Urinary bladder (tissue), 4 donors: Measurements from ENCODE around the gene GABRB1. TPM values are rescaled to one million over a fixed set of nuclear protein-coding genes. Genes with fewer than 3 reads are reported as not detected.

Experiments
- DNase-seq: peaks from one replicate; pipeline ENCODE4 v3.0.0-alpha.2; 2015; ENCODE audit errors: extremely low spot score
- H3K27ac ChIP-seq: one replicate; pipeline ENCODE4 v1.5.1; 2013; ENCODE audit warnings: low read depth, mild to moderate bottlenecking, moderate library complexity
- H3K36me3 ChIP-seq: one replicate; pipeline ENCODE4 v1.6.1; 2013; ENCODE audit warnings: mild to moderate bottlenecking, moderate library complexity; ENCODE audit not compliant: insufficient read depth
- H3K4me1 ChIP-seq: one replicate; pipeline ENCODE4 v1.6.1; 2013; ENCODE audit warnings: mild to moderate bottlenecking, moderate library complexity; ENCODE audit not compliant: insufficient read depth
- H3K4me3 ChIP-seq: one replicate; pipeline ENCODE4 v1.5.1; 2013; ENCODE audit warnings: low read depth, low read length
- WGBS: extraction: QIAGEN DNeasy Blood & Tissue Kit; methylation state at CpG from one replicate; pipeline ENCODE4 v1.1.7; 2013; 5-methylcytosine and 5-hydroxymethylcytosine counted together
- polyA plus RNA-seq: library from polyadenylated mRNA; stranded (reverse); fragments of 200-250 nt; gene quantifications from one replicate; pipeline ENCODE4 v1.2.3, GENCODE V29; 2013
- total RNA-seq: library from RNA; depleted of rRNA; stranded (reverse); fragments of >200 nt; gene quantifications from one replicate; pipeline ENCODE4 v1.2.3, GENCODE V29; 2014
- donor health status: healthy with polysubstance abuse.
- donor health status: healthy.

The GABRB1 gene
- total and polyA plus RNA-seq, 2 donors, result 0.79 TPM; not detected in 1

DNA sequence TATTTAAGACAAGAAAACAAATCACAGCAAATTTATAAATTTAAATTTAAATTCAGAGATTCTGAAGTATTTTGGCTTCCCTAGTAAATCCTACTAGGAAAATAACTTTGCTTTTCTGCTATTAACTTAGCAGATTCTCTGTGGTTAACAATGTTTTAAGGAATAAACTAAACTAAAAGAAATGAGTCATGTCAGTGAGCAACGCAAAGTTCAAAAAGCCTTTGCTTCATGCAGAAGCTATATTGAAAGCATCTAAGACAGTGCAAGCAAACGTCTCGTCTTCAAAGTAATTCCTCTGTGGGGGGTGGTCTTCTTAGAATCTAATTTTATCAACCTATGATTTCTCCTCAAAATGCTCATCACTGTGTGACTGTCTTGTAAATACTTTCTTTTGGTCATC, 30.1 kb downstream of the GABRB1 start:
- Histone ChIP-seq H3K36me3 (no peaks in the 10 kb centered on the region), H3K4me1 (no peaks in the 10 kb centered on the region), H3K4me3 (no peak overlapping the region), H3K27ac (no peak overlapping the region)
- 59% methylated on average over 3 of the region's 3 CpGs for WGBS
- no peak for DNase-seq

DNA sequence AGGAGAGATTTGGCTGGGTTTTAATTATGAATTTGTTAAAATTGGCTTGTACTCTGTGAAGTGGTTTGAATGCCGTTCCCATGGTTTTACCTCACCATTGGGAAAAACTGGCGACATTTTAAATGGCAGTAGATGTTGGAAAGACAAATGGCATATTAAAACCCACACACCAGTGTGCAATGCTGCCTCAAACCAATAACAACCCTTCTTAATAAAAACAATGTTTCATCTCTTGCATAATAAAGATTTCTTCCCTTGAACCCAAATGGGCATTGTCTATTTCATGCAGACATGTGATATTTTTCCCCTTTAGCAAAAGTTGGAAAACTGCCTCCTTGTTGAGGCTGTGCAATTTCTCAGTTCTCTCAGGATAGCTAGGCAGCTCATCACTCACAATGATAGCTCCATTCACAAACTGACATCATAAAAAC, 33.7 kb downstream of the GABRB1 start:
- Histone ChIP-seq H3K4me3 (no peak overlapping the region), H3K36me3 (no peaks in the 10 kb centered on the region), H3K27ac (no peak overlapping the region), H3K4me1 (no peaks in the 10 kb centered on the region)
- WGBS, result 76% methylated on average over 2 of the region's 2 CpGs
- DNase-seq, result no peak

DNA sequence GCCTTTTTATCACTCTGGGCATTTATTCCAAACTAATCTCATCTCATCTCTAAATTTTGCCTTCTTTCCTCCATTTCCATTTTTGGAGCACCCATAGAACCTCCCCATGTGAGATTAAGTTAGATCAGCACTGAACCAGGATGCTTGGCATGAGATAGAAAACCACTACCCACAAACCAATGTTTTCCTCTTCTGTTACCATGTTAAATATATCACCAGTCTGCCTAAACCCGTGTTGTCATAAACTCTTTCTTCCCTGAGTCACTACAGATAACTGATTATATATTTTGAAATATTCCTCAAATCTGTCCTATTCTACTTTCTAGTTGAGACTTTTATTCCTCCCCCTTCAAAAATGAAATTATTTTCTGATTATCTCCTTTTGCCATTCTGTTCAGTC, 37.6 kb downstream of the GABRB1 start:
- no peak overlapping the region for H3K4me3 ChIP-seq
- 62% methylated on average over 1 of the region's 1 CpG for WGBS
- no peak overlapping the region for H3K27ac ChIP-seq
- no peaks in the 10 kb centered on the region for H3K36me3 ChIP-seq
- no peaks in the 10 kb centered on the region for H3K4me1 ChIP-seq
- no peak for DNase-seq

DNA sequence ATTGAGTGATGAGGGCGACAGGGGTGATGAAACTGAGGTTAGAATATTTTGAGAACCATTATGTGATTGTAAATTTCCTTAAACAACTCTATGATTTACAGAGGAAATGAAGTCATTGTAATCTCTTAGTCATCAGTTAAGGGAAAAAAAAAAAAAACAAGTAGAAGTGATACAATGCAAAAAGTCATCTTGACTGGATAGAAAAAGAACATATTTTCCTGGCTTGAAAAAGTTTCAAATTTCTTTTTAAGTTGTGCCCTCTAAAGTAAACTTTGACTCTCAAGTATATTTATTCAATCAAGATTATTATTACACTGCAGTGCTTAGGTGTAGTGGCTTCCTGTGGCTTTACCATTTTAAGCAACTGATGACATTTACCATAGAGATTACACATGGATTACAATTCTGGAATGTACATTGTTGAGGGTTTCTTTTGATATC, 40.6 kb downstream of the GABRB1 start:
- Histone ChIP-seq H3K36me3 (no peaks in the 10 kb centered on the region), H3K27ac (no peak overlapping the region), H3K4me3 (no peak overlapping the region), H3K4me1 (no peaks in the 10 kb centered on the region)
- WGBS, result 60% methylated on average over 1 of the region's 1 CpG
- no peak for DNase-seq

DNA sequence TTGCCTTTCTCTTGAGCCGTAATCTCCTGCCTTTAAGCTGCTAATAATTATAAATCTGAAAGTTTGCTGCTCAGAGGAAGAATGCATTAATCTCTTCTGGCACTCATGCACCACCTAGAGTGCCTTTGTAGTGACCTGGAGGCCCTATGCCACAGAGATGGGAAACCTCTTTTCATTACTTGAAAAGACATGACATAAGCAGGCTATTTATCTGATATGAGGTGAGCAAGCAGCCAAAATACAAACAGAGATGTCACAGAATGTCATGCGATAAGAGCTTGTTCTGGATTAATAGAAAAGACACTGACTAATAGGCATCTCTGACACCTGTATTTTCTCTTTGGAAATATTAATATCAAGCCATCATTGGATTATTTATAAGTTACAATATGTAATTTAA, 42.3 kb downstream of the GABRB1 start:
- H3K27ac ChIP-seq, result no peak overlapping the region
- WGBS, result 89% methylated on average over 2 of the region's 2 CpGs
- no peak for DNase-seq
- no peak overlapping the region for H3K4me3 ChIP-seq
- no peaks in the 10 kb centered on the region for H3K4me1 ChIP-seq
- no peaks in the 10 kb centered on the region for H3K36me3 ChIP-seq

DNA sequence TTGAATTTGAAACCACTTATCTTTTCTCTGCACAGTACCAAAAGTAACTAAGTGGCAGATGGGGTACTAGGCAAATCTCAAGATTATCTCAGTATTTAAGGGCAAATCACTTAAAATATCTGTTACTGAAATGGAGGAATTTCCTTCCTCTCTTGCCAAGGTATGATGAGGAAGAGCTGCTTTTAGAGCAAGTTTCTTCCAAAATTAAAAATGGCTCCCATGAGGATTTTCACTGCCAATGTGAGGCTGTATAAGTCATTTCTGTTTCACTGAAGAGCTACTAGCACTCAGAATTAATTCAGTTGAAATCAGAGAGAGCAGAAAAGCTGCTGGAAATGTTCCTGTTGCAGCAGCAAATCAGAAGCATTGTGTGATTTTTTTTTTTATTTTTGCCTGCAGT, 43.4 kb downstream of the GABRB1 start:
- Histone ChIP-seq H3K36me3 (no peaks in the 10 kb centered on the region), H3K27ac (no peak overlapping the region), H3K4me1 (no peaks in the 10 kb centered on the region), H3K4me3 (no peak overlapping the region)
- DNase-seq, result no peak

DNA sequence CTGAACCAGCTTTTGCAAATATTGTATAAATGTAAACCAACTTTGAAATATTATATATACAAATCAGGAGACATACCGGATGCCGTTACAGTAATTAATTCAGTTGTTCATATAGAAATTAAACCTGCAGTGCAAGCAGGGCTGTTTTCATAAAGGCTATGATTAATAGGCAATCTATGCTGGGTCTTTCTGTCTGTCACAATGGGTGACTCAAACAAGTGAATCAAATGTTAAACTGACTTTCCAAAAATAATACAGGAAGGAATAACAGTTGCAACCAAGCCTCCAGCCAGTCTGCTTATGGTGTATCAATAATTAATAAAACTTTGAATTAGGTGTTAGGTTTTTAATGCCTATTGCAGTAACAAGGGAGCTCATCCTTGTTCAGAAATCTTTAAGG, 43.9 kb downstream of the GABRB1 start:
- DNase-seq, result no peak
- H3K4me1 ChIP-seq, result no peaks in the 10 kb centered on the region
- no peak overlapping the region for H3K4me3 ChIP-seq
- 74% methylated on average over 2 of the region's 2 CpGs for WGBS
- H3K36me3 ChIP-seq, result no peaks in the 10 kb centered on the region
- H3K27ac ChIP-seq, result no peak overlapping the region

DNA sequence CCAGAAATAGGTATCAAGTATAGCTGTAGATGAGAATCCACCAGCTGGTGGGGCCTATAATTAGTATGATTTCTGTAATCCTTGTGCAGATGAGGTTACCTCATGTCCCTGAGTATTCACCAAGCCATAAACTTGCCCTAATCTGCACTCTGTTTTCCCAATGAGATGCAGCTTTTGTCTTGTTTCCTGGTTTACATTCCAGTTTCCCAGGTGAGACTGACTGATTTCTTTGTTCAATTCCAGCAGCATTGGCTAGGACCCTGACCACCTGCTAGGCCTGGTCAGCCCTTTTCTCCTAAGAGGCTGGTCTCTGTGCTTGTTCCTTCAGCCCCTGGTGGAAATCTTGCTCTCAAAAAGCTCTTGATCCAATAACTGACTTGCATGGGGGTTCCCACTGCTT, 44.6 kb downstream of the GABRB1 start:
- Histone ChIP-seq H3K27ac (no peak overlapping the region), H3K36me3 (no peaks in the 10 kb centered on the region), H3K4me1 (no peaks in the 10 kb centered on the region), H3K4me3 (no peak overlapping the region)
- no peak for DNase-seq

DNA sequence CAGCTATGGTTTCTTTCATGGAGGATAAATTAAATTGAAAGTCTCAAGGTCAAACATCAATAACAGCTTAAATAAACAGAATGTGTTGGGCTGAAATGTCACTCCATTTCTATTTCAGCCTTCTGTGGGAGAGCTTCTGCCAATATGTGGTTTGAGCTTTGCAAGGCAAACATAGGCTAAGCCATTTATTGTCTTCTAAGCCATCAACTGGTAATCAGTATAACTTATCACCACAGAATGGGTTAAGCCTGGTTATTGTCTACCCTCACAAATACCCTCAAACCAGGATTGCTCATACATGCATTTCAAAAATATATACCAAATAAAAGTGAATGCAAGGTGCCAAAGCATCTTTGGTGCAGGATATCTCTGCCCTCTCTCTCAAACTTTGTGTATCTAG, 52.7 kb downstream of the GABRB1 start:
- H3K27ac ChIP-seq, result no peak overlapping the region
- no peaks in the 10 kb centered on the region for H3K4me1 ChIP-seq
- no peak for DNase-seq
- H3K4me3 ChIP-seq, result no peak overlapping the region
- no peaks in the 10 kb centered on the region for H3K36me3 ChIP-seq

DNA sequence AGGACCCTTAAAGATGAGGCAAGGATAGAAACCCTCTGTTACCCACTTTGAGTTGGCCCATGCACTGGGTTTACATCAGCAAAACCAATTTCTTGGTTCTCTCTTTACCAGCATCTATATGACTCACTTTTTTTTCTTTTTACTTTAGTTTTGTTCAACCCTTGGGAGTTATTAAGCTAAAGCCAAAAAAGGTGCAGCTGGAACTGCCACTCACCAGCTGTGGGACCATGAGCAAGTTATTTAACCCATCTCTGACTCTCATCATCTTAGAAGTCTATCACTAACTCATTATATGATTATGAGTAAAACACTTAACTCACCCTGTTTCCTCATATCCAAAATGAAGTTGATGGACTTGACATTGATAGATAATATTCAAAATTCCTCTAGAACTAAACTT, 53.4 kb downstream of the GABRB1 start:
- no peak for DNase-seq
- no peaks in the 10 kb centered on the region for H3K36me3 ChIP-seq
- no peak overlapping the region for H3K27ac ChIP-seq
- H3K4me3 ChIP-seq, result no peak overlapping the region
- H3K4me1 ChIP-seq, result no peaks in the 10 kb centered on the region

DNA sequence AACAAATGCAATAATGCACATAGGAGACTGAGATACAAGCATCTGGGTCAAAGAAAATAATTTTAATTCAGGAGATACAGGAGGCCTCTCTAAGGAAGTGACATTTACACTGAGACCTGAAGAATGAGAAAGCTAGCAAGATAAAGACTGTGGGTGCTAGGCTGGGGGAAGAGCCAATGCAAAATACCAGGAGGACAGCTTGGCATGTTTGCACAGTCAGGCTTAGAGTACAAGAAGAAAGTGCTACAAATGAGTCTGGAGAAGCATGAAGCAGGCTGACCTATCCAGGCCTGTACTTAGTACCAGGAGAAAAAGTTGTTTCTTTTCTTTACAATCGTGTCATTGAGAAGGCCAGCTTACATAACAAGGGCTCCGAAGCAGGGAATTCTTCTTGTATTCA, 56.9 kb downstream of the GABRB1 start:
- no peak overlapping the region for H3K27ac ChIP-seq
- H3K4me1 ChIP-seq, result no peaks in the 10 kb centered on the region
- no peak for DNase-seq
- H3K36me3 ChIP-seq, result no peaks in the 10 kb centered on the region
- no peak overlapping the region for H3K4me3 ChIP-seq
- 68% methylated on average over 2 of the region's 2 CpGs for whole genome bisulfite sequencing

DNA sequence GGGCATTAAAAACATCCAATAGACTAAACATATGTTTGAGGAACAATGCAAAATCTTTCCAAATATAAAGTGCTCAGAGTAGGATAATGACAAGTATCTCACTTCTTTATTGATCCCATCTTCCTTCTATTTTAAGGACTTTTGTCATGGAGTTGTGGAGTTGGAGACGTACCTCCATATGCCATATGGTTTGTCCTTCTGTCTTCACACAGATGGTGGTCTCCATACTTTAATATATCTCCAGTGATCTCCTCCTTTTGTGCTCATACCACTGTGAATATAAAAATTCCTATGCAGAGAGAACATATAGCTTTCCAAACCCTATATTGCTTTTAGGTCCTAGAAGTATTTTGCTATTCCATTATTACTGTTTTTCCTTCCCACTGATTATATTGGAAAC, 64.5 kb downstream of the GABRB1 start:
- Histone ChIP-seq H3K4me1 (no peaks in the 10 kb centered on the region), H3K27ac (no peak overlapping the region), H3K36me3 (no peaks in the 10 kb centered on the region), H3K4me3 (no peak overlapping the region)
- no peak for DNase-seq
- WGBS, result 71% methylated on average over 1 of the region's 1 CpG

DNA sequence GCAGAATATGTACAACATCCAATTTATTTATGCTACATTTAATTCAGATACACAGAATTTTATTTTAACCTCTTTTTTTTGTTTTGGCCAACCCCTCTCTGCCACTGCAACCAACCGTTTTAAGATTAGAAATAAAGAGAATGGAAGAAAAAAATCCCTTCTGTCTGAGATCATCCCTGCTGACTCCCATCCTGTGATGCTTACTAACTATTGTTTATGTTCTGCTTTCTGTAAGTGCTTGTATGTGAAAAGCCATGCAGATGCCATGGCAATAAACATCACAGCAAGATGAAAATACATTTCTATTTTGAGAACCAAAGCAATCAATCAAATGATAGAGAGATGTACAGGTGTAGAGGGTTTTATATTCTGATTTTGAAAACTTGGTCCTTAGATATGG, 70.1 kb downstream of the GABRB1 start:
- H3K27ac ChIP-seq, result no peak overlapping the region
- no peak for DNase-seq
- 34% methylated on average over 1 of the region's 1 CpG for WGBS
- H3K4me3 ChIP-seq, result no peak overlapping the region
- no peaks in the 10 kb centered on the region for H3K36me3 ChIP-seq
- H3K4me1 ChIP-seq, result no peaks in the 10 kb centered on the region

DNA sequence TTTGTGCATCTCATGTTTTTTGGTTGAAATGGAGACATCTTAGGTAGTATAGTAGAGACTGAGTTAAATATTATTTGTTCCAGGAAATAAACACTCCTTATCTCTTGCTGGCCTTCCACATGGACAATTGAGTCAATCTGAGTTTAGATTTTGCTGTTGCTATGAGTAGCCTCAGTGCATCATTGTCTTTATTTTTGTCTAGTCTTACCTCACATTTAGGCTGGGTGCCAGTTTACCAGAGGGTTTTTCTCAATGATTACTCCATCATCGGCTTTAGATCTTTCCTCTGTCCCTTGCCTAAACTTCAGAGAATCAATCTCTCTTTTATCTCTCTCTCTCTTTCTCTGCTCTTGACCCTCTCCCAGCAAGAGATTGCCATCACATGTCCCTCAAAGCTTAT, 73.6 kb downstream of the GABRB1 start:
- Histone ChIP-seq H3K4me1 (no peaks in the 10 kb centered on the region), H3K4me3 (no peak overlapping the region), H3K27ac (no peak overlapping the region), H3K36me3 (no peaks in the 10 kb centered on the region)
- WGBS, result 62% methylated on average over 1 of the region's 1 CpG
- no peak for DNase-seq

DNA sequence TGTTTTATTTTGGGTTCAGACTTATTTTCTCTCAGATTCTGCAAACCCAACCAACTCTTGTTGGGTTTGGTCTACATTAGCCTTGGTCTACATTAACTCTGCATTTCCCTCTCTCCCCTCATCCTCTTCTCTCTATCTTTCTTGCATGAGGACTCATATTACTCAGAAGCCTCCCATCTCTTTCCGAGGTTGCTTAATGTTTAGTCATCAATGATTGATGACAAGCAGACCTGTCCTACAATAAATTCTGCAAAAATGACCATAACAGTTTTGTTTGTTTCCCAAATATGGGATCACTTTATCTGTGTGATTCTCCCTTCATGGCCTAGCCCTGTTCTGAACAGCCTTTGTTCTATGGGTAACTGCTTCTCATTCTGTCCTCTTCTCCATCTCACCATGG, 75.2 kb downstream of the GABRB1 start:
- DNase-seq, result no peak
- no peak overlapping the region for H3K27ac ChIP-seq
- no peaks in the 10 kb centered on the region for H3K4me1 ChIP-seq
- 69% methylated on average over 1 of the region's 1 CpG for WGBS
- H3K4me3 ChIP-seq, result no peak overlapping the region
- no peaks in the 10 kb centered on the region for H3K36me3 ChIP-seq
